Neuron (in vitro differentiated cells): ENCODE results near the gene RANGAP1.
"Not testable (repeated sequence)": the region's sequence is repeated elsewhere in the genome, so short reads cannot be mapped to it uniquely, and the experiment has no call there.

Source experiments
- H2AFZ ChIP-seq: one replicate; pipeline ENCODE4 v1.6.1; 2013; ENCODE audit warnings: low read depth, mild to moderate bottlenecking, inconsistent platforms, low read length, moderate library complexity
- H3K27me3 ChIP-seq: one replicate; pipeline ENCODE4 v1.6.1; 2013; ENCODE audit warnings: low read length; ENCODE audit not compliant: insufficient read depth
- H3K36me3 ChIP-seq: one replicate; pipeline ENCODE4 v1.6.1; 2013; ENCODE audit warnings: low read length; ENCODE audit not compliant: insufficient read depth
- H3K4me1 ChIP-seq: one replicate; pipeline ENCODE4 v1.6.1; 2013; ENCODE audit warnings: low read length; ENCODE audit not compliant: insufficient read depth
- H3K4me3 ChIP-seq: 2 replicates; pipeline ENCODE4 v1.5.1; 2013; ENCODE audit warnings: mild to moderate bottlenecking, low read length, moderate library complexity
- H3K9me3 ChIP-seq: one replicate; pipeline ENCODE4 v1.6.1; 2013; ENCODE audit warnings: low read length

Gene RANGAP1

GRCh38 chr22:41311487-41311886 lies 25.5 kb upstream of the RANGAP1 start:
- H3K9me3 ChIP-seq, result peaks cover 5% of the 10 kb centered on the region
- peaks cover 14% of the 10 kb centered on the region for H3K36me3 ChIP-seq
- no peak overlapping the region for H3K4me3 ChIP-seq
- peaks cover 2% of the 10 kb centered on the region for H3K4me1 ChIP-seq
- no peak overlapping the region for H2AFZ ChIP-seq
- H3K27me3 ChIP-seq, result no peaks in the 10 kb centered on the region

DNA sequence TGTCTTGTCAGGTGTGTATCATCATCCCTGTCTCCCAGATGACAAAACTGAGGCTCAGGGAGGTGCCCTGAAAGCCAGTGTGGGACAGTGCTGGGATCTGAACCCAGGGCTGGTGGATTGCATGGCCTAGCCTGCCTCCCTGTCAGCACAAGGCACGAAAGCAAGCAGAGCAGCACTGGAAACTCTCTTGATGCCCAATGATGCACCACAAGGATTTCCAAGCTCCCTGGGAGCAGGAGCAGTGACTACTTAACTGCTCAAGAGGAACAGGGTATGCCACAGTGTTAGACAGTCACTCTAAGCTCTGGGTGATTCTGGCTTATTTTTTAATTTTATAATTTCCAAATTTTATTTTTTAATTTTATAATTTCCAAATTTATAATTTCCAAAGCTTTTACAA lies 24.3 kb upstream of the RANGAP1 start:
- Histone ChIP-seq H3K36me3 (peaks cover 18% of the 10 kb centered on the region), H3K9me3 (peaks cover 5% of the 10 kb centered on the region), H3K4me3 (no peak overlapping the region), H3K27me3 (no peaks in the 10 kb centered on the region), H2AFZ (no peak overlapping the region), H3K4me1 (peaks cover 2% of the 10 kb centered on the region)

DNA sequence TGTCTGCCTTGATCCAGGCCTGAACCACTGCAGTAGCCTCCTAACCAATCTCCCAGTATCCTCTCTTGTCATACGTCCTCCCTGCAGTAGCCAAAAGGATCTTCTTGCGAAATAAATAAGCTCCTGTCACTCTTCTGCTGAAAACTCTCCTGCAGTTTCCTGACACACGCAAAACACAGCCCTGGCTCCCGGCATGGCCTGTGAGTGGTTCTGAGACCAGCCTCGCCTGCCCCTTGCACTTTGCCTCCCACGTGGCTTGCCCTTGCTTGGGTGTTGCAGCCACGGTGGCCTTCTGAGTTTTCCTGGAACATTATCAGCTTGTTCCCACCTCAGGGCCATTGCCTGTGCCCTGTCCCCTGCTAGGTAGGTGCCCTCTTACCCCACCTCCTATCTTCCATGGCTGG lies 22.6 kb upstream of the RANGAP1 start:
- Histone ChIP-seq H3K9me3 (peaks cover 5% of the 10 kb centered on the region), H3K4me3 (no peak overlapping the region), H3K36me3 (peaks cover 14% of the 10 kb centered on the region), H3K4me1 (peaks cover 2% of the 10 kb centered on the region), H3K27me3 (no peaks in the 10 kb centered on the region), H2AFZ (no peak overlapping the region)

DNA sequence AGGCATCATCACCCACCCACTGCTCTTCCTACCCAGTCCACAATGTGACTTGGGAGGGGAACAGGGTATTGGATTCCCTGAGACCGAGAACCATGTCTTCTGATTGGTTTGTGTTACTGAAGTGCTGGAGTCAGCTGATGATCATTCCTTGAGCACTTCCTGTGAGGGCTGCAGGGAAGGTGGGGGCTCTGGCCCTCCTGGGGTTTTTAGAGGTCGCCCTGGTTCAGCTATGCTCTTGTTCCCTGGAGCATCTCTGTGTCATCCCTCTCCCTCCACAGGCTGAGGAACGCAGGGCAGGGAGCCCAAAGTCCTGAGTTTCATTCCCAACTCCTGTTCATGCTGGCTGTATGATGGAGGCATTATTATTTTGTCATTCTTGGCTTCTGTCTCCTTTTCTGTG lies 22.1 kb upstream of the RANGAP1 start:
- no peaks in the 10 kb centered on the region for H3K27me3 ChIP-seq

GRCh38 chr22:41305646-41306045 lies 19.7 kb upstream of the RANGAP1 start:
- Histone ChIP-seq H3K27me3 (no peaks in the 10 kb centered on the region), H3K36me3 (peaks cover 14% of the 10 kb centered on the region), H3K9me3 (peaks cover 5% of the 10 kb centered on the region), H3K4me1 (peaks cover 10% of the 10 kb centered on the region), H2AFZ (no peak overlapping the region), H3K4me3 (no peak overlapping the region)

More for the DNA sequence above, 22.1 kb upstream of the RANGAP1 start:
- H3K9me3 ChIP-seq, result peaks cover 5% of the 10 kb centered on the region
- H3K4me3 ChIP-seq, result no peak overlapping the region
- H3K4me1 ChIP-seq, result peaks cover 3% of the 10 kb centered on the region
- H3K36me3 ChIP-seq, result peaks cover 14% of the 10 kb centered on the region
- H2AFZ ChIP-seq, result no peak overlapping the region

- Histone ChIP-seq H3K4me1 (peaks cover 8% of the 10 kb centered on the region), H3K9me3 (no peaks in the 10 kb centered on the region), H3K27me3 (no peaks in the 10 kb centered on the region), H3K36me3 (peaks cover 7% of the 10 kb centered on the region), H2AFZ (peak overlapping the region; percentile 84), H3K4me3 (peak overlapping the region; percentile 91)
Observed at GRCh38 chr22:41302811-41303210, 16.8 kb upstream of the RANGAP1 start.

DNA sequence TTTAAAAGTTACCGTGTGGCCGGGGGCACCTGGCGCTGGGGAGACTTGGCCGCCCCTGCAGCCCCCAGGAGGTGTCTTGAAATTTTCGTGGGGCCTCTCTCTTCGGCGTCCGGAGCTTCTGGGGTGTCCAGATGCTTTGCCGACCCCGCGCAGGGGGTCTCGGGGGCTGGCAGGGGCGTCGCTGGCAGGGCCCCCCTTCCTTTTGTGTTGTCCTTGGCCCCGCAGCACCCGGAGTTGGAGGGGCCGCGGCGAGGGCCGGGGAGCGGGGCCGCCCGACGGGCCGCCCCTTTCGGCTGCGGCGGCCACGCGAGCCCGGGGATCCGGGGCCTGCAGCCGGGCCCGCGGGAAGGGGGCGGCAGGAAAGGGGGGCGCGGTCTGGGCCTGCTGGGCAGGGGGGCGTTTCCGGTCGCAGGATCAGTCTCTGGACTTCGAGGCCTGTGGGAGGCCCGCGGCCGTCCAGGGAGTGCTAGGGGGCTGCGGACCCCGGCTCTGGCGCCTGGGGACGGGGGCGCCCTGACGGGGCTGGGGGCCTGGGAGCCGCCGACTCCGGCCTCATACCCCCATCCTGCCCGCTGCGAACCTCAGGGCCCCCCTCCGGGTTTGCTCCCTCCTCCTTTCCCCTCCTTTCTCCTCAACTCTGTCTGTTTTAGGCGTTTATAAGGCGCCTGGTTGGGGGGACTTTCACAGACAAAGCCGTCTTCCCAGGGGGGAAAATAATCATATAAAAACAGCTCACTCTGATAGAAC lies 16.2 kb upstream of the RANGAP1 start:
- H2AFZ ChIP-seq, result peak overlapping the region; percentile 84
- peaks cover 4% of the 10 kb centered on the region for H3K36me3 ChIP-seq
- H3K4me1 ChIP-seq, result peaks cover 8% of the 10 kb centered on the region
- H3K4me3 ChIP-seq, result peak overlapping the region; percentile 91
- H3K9me3 ChIP-seq, result no peaks in the 10 kb centered on the region
- H3K27me3 ChIP-seq, result no peaks in the 10 kb centered on the region

DNA sequence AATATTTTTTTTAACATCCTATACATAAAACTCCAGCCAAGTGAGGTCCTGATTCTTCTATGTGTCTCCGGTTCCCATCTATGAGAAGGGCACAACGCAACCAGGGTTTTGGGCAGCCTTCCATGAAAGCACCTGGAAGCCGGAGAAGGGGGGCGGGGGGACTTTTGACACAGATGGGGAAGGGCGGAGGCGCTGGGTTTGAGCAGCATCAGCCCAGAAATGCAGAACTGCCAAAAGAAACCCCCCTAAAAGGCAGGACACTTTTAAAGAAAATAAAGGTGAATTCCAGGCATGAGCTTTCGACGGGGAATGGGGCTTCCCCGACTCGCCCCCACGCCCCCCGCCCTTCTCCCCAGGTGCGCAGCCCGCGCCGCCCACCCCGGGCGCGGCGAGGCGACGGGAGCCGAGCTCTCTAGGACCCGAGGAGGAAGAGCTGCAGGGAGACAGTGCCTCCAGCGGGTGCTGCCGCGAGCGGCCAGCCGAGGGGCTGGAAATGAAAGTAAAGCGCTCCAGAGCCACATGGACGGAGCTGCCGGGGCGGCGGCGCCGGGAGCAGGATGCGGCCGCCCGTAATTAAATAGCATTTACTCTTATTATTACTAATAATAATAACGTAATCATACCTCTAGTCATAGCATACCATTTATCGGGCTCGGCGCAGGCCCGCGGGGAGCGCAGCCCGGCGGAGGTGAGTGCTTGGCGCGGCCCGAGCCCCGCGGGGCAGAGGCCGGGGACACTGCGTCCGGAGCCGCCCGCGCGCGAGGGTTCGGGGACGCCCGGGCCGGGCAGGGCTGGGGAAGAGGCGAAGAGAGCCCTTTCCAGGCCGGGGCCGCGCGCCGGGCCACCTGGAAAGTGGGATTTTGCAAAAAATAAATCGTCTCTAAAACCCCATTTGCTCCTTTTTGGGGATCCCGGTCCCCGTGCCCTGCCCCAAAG lies 15.4 kb upstream of the RANGAP1 start, which contains the start of gene ZC3H7B:
Gene ZC3H7B (plus strand): TSS at position 441 of the 936 bp plus-strand sequence. CDS start 19,136 bp downstream, outside the sequence.
- peaks cover 8% of the 10 kb centered on the region for H3K4me1 ChIP-seq

GRCh38 chr22:41300661-41301060 lies 14.7 kb upstream of the RANGAP1 start:
- peak overlapping the region; percentile 84 for H2AFZ ChIP-seq
- H3K27me3 ChIP-seq, result no peaks in the 10 kb centered on the region
- peaks cover 2% of the 10 kb centered on the region for H3K36me3 ChIP-seq
- H3K4me3 ChIP-seq, result peak overlapping the region; percentile 91
- no peaks in the 10 kb centered on the region for H3K9me3 ChIP-seq
- peaks cover 8% of the 10 kb centered on the region for H3K4me1 ChIP-seq

More for the DNA sequence above, 15.4 kb upstream of the RANGAP1 start, which contains the start of gene ZC3H7B:
- Histone ChIP-seq H3K9me3 (no peaks in the 10 kb centered on the region), H3K27me3 (no peaks in the 10 kb centered on the region), H3K4me3 (peak within 1 kb of the TSS; percentile 91), H2AFZ (peak within 1 kb of the TSS; percentile 84), H3K36me3 (peaks cover 4% of the 10 kb centered on the region)

- Histone ChIP-seq H3K9me3 (no peaks in the 10 kb centered on the region), H3K4me3 (no peak overlapping the region), H3K36me3 (no peaks in the 10 kb centered on the region), H3K4me1 (peaks cover 5% of the 10 kb centered on the region), H3K27me3 (no peaks in the 10 kb centered on the region), H2AFZ (no peak overlapping the region)
Observed at GRCh38 chr22:41296826-41297667, 11.1 kb upstream of the RANGAP1 start.

GRCh38 chr22:41294816-41295215 lies 8.8 kb upstream of the RANGAP1 start:
- H3K9me3 ChIP-seq, H3K36me3 ChIP-seq, H2AFZ ChIP-seq, H3K27me3 ChIP-seq, H3K4me1 ChIP-seq, H3K4me3 ChIP-seq: not testable (repeated sequence)

GRCh38 chr22:41290262-41291221 lies 4.6 kb upstream of the RANGAP1 start:
- H3K4me3 ChIP-seq, result no peak overlapping the region
- H3K4me1 ChIP-seq, result peaks cover 9% of the 10 kb centered on the region
- H3K36me3 ChIP-seq, result no peaks in the 10 kb centered on the region
- H2AFZ ChIP-seq, result no peak overlapping the region
- H3K27me3 ChIP-seq, result no peaks in the 10 kb centered on the region
- no peaks in the 10 kb centered on the region for H3K9me3 ChIP-seq
